Measurements from ENCODE around the gene FBXW8.
A peak's percentile ranks its signal among the peaks of the same experiment; 100 is the strongest.

FBXW8 gene

DNA sequence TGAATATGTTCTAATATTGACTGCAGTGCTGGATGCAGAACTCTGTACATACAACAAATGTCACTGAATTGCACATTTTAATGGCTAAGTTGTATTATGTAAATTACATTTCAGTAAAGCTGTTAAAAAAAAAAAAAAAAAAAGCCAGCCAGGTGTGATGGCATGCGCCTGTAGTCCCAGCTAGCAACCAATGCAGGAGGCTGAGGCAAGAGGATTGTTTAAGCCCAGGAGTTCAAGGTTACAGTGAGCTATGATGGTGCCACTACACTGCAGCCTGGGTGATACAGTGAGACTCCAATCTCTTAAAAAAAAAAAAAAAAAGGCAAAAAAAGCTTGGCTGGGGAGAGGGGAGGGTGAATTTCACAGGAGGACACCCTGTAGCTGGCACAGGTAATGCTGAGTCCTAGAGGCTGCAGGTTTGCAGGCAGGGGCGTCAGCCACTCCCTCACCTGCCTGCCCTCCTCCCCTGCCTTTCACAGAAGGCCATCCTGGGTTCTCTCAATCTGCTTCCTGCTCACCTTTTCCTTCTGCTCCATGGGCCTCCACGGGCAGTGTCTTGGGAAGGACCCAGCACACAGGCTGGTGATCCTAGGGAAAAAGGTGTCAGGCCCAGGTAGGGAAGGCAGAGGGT is 147.8 kb downstream of the FBXW8 start:
- H3K9me3 Mint-ChIP-seq: no peaks in the 10 kb centered on the region
- peaks cover 21 to 27% of the 10 kb centered on the region in 2 donors for H3K4me1 Mint-ChIP-seq (ENCODE audit: low read depth in 2 of 2)
- no peak for DNase-seq
- no peak overlapping the region for H3K27ac Mint-ChIP-seq
- no peak overlapping the region for H3K4me3 Mint-ChIP-seq
- no peak for ATAC-seq (replicated peaks)
- peaks cover 10% of the 10 kb centered on the region for H3K36me3 Mint-ChIP-seq (ENCODE audit: insufficient read depth)
- no peaks in the 10 kb centered on the region for H3K27me3 Mint-ChIP-seq

DNA sequence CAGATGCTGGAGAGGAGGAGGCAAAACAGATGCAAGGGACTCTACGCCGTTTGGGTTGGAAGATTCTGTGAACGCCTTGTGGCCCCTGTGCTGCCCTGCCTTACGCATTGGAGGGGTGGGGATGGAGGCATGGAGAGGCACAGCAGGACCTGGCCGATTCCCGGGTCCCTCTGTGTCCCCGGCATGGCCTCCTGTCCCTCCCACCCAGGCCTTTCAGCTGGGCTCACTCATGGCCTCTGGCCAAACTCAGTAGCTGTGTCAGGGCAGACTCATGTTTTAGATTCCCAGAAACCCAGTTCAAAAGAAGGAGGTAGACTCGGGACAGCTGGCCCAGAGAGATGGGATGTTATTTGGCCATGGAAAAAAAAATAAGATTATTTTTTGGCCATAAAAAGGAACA is 148.4 kb downstream of the FBXW8 start:
- Mint-ChIP-seq H3K9me3 (no peaks in the 10 kb centered on the region), H3K27ac (peak overlapping the region in 1 of 2 donors; percentile 49), H3K27me3 (no peaks in the 10 kb centered on the region), H3K4me3 (no peak overlapping the region), H3K4me1 (ENCODE audit: low read depth in 2 of 2) (peaks cover 22 to 33% of the 10 kb centered on the region in 2 donors), H3K36me3 (ENCODE audit: insufficient read depth) (peaks cover 13% of the 10 kb centered on the region)
- DNase-seq: no peak
- ATAC-seq (replicated peaks): no peak

DNA sequence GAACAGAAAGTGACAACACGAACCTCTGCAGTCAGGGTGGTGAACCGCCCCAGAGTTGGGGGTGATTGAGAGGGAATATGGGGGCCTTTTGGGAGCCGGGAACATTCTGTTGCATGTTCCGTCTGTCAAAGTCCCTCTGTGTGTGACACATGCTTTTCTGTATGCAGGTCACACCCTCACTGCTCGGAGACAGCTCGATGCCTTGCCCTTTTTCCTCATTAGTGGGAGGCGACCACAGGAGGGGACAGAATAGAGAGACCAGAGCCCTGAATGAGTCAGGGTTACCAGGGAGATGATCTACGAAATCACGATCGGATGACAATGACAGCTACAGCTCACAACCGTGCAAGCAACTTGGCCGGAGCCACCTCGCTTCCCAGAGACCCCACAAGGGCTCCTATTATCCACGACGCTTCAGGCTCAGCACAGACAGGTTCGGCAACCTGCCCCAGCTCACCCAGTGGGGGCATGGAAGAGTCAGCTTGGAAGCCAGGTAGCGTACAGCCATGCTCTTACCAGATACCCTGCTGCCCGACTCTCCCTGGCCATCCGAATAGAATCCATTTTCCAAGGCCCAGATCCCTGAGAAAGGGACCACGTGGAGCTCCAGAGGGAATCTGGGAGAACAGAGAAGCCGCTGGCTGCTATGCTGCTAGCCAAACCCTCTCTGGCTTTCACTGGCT is 149.6 kb downstream of the FBXW8 start:
- Mint-ChIP-seq H3K27me3 (no peaks in the 10 kb centered on the region), H3K4me3 (no peak overlapping the region), H3K27ac (peak overlapping the region; percentile 41 to 49), H3K9me3 (no peaks in the 10 kb centered on the region), H3K36me3 (ENCODE audit: insufficient read depth) (peaks cover 19% of the 10 kb centered on the region), H3K4me1 (ENCODE audit: low read depth in 2 of 2) (peaks cover 34 to 42% of the 10 kb centered on the region in 2 donors)
- ATAC-seq (replicated peaks) (no peak), DNase-seq (no peak)

DNA sequence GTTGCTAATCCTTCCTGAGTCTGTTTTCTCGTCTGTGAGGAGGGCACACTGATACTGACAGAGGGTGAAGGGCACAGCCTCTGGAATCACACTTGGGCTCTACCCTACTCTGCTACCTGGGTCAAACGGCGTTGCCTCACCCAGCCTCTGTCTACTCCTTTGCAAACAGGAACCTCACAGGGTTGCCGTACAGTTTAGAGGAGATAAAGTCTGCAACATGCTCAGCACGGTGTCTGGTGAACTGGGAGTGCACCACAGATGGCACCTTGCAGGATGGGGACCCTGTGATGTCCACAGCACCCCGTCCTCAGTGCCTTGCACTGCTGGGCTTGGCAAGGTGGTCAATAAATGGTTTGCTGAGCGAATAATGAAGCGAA is 150.2 kb downstream of the FBXW8 start:
- peaks cover 20% of the 10 kb centered on the region for H3K36me3 Mint-ChIP-seq (ENCODE audit: insufficient read depth)
- no peak overlapping the region for H3K4me3 Mint-ChIP-seq
- DNase-seq (no peak), ATAC-seq (replicated peaks) (no peak)
- no peaks in the 10 kb centered on the region for H3K9me3 Mint-ChIP-seq
- no peaks in the 10 kb centered on the region for H3K27me3 Mint-ChIP-seq
- H3K4me1 Mint-ChIP-seq (ENCODE audit: low read depth in 2 of 2): peaks cover 34 to 42% of the 10 kb centered on the region in 2 donors
- peak overlapping the region in 1 of 2 donors; percentile 41 for H3K27ac Mint-ChIP-seq

DNA sequence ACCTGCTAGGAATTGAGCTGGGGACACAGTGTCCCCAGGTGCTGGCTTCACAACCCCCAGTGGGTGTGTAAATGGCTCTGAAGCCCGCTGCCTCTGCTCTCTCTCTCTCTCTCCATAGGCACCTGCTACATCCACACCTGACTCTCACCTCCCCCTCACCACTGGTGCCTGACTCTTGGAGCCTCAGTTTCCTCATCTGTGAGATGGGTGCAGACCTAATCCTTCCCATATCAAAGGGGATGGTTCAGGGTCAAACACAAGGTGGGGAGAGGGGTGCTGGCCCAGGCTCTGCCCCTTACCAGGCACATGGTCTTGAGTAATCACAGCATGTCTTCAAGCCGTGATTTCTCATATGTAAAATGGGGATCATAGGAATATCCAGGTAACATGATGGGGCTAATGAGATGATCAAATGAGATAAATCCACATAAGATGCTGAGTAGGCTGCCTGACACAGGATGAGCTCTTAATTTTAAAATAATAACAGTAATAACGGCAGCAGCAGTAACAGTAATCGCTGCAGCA is 150.9 kb downstream of the FBXW8 start:
- peak overlapping the region; percentile 41 to 94 for H3K27ac Mint-ChIP-seq
- no peak for ATAC-seq (replicated peaks)
- H3K9me3 Mint-ChIP-seq: no peaks in the 10 kb centered on the region
- H3K4me1 Mint-ChIP-seq (ENCODE audit: low read depth in 2 of 2): peaks cover 34 to 42% of the 10 kb centered on the region in 2 donors
- peaks cover 20% of the 10 kb centered on the region for H3K36me3 Mint-ChIP-seq (ENCODE audit: insufficient read depth)
- DNase-seq: no peak
- H3K27me3 Mint-ChIP-seq: no peaks in the 10 kb centered on the region
- H3K4me3 Mint-ChIP-seq: no peak overlapping the region

DNA sequence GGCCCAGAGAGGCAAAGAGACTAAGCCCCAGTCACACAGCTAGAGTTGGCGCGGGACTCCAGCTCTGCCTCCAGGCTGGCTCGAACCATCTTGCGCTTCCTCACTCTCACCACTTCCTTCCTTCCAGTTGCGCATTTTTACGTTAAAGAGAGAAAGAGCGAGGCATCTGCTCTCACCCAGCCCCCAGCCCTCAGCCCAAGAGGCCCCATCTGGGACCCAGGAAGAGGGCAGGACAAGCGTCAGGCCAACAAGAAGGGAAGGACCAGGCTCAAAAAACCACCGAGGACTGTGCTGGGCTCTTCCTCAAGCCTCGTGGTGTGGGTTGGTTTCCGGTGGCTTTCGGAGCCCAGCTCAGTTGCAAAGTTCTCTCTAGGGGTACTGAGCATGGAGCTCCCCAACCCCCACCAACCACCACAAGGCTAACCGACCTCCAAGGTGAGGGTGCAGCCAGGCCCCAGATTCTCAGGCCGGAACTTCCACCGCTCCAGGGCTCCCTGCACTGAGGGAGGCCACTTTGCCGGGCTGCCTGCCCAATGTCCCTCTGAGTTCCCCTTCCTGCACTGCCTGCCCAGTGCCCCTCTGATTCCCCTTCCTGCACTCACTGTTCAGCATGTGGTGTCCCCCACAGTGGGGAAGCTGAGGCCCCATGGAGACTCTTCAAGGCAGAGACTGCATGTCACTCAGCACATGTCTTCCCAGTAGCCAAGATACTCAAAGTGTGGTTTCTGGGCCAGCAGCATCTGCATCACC is 152.6 kb downstream of the FBXW8 start:
- DNase-seq: peak; percentile 34 to 41 (median 36)
- Mint-ChIP-seq H3K9me3 (no peaks in the 10 kb centered on the region), H3K4me1 (ENCODE audit: low read depth in 2 of 2) (peaks cover 34 to 42% of the 10 kb centered on the region in 2 donors)

DNA sequence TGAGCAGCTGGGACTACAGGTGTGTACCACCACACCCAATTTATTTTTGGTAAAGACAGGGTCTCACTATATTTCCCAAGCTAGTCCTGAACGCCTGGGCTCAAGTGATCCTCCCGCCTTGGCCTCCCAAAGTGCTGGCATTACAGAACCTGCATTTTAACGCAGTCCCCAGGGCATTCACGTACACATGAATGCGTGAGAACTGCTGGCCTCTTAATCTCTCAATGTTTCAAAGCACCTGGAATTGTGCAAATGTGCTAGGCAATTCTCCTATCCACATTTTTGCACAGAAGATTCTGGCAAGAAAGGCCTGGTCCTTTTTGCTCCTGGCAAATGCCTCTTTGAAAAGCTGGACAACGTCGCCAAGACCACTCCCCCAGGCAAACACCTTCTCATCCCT is 153.3 kb downstream of the FBXW8 start:
- Mint-ChIP-seq H3K4me3 (peak overlapping the region; percentile 81 to 84), H3K36me3 (ENCODE audit: insufficient read depth) (peaks cover 20% of the 10 kb centered on the region), H3K27me3 (no peaks in the 10 kb centered on the region), H3K4me1 (ENCODE audit: low read depth in 2 of 2) (peaks cover 34 to 40% of the 10 kb centered on the region in 2 donors), H3K9me3 (no peaks in the 10 kb centered on the region), H3K27ac (peak overlapping the region; percentile 88 to 94)
- ATAC-seq (replicated peaks): no peak
- no peak for DNase-seq

More for the DNA sequence above, 152.6 kb downstream of the FBXW8 start:
- Mint-ChIP-seq H3K36me3 (ENCODE audit: insufficient read depth) (peaks cover 20% of the 10 kb centered on the region), H3K27me3 (no peaks in the 10 kb centered on the region), H3K4me3 (peak overlapping the region; percentile 81 to 84), H3K27ac (peak overlapping the region; percentile 88 to 94)
- peak; percentile 80 for ATAC-seq (replicated peaks)

DNA sequence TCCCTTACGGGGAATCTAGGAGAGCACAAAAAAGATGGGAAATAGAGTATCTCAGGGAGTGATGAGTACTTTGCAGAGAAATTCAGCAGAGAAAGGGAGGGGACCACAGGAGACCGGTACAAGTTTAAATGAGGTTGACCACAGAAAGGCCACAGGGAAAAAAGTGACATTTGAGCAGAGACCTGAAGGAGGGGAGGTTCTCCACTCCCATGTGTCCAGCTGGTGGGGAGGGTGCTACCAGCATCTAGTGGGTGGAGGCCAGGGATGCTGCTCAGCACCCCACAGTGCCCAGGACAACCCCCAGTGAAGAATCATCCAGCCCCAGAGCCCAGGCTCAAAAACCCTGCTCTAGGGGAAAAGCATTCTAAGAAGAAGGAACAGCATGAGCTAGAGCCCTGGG is 153.8 kb downstream of the FBXW8 start:
- Mint-ChIP-seq H3K9me3 (no peaks in the 10 kb centered on the region), H3K27ac (peak overlapping the region; percentile 88 to 94), H3K36me3 (ENCODE audit: insufficient read depth) (peaks cover 20% of the 10 kb centered on the region), H3K27me3 (no peaks in the 10 kb centered on the region), H3K4me3 (peak overlapping the region; percentile 81 to 84), H3K4me1 (ENCODE audit: low read depth in 2 of 2) (peaks cover 34 to 38% of the 10 kb centered on the region in 2 donors)
- ATAC-seq (replicated peaks) (no peak), DNase-seq (no peak)

DNA sequence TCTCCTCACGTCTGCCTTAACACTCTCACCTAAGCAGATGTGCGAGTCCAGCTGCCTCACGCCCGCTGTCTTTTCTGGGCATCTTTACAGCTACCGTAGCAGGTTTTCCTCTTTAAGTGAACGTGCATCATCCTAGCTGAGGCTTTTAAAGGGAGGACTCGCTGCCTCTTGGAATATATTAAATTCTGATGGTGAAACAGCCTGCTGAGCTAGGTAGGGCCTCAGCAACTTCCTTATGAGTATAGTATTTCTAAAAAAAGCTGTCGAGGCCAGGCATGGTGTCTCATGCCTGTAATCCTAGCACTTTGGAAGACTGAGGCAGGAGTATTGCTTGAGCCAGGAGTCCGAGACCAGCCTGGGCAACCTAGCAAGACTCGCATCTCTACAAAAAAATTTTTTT is 156.3 kb downstream of the FBXW8 start:
- Mint-ChIP-seq H3K9me3 (no peaks in the 10 kb centered on the region), H3K4me1 (ENCODE audit: low read depth in 2 of 2) (peaks cover 30 to 35% of the 10 kb centered on the region in 2 donors), H3K27me3 (no peaks in the 10 kb centered on the region), H3K4me3 (no peak overlapping the region), H3K27ac (no peak overlapping the region), H3K36me3 (ENCODE audit: insufficient read depth) (peaks cover 20% of the 10 kb centered on the region)
- ATAC-seq (replicated peaks) (no peak), DNase-seq (no peak)

DNA sequence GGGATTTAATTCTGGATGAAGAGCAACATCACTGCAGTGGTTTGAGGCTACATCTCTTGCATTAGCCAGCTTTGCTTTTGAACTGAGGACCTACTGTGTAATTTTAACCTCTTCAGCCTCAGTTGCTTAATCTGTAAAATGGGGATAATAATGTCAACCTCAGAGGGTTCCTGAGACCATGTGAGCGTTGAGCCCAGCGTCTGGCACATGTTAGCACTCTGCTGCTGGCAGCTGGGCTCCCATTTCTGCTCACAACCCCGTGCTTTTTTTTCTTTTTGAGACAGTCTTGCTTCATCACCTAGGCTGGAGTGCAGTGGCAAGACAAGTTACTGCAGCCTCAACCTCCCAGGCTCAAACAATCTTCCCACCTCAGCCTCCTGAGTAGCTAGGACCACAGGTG is 156.9 kb downstream of the FBXW8 start:
- H3K9me3 Mint-ChIP-seq: no peaks in the 10 kb centered on the region
- peaks cover 28 to 33% of the 10 kb centered on the region in 2 donors for H3K4me1 Mint-ChIP-seq (ENCODE audit: low read depth in 2 of 2)
- no peak overlapping the region for H3K27ac Mint-ChIP-seq
- no peaks in the 10 kb centered on the region for H3K27me3 Mint-ChIP-seq
- no peak overlapping the region for H3K4me3 Mint-ChIP-seq
- no peak for DNase-seq
- ATAC-seq (replicated peaks): no peak
- peaks cover 19% of the 10 kb centered on the region for H3K36me3 Mint-ChIP-seq (ENCODE audit: insufficient read depth)

DNA sequence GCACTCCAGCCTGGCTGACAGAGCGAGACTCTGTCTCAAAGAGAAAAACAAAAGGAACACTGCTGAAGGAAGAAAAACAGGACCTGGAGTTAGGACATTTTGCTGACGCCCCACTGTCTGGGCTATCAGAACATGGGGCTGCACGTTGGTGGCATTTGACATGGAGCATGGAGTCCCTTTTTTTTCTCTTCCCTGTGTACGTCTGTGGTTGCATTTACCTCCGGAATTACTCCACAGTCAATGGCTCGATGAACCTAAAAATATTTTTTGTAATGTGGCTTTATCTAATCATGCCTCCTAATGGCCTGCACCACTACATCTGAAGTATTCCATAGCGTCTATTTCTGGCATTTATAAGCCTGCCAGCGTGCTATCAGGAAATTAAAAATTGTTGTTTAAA is 157.7 kb downstream of the FBXW8 start:
- H3K27me3 Mint-ChIP-seq: no peaks in the 10 kb centered on the region
- DNase-seq: no peak
- no peak overlapping the region for H3K4me3 Mint-ChIP-seq
- H3K27ac Mint-ChIP-seq: peak overlapping the region in 1 of 2 donors; percentile 46
- peaks cover 11% of the 10 kb centered on the region for H3K36me3 Mint-ChIP-seq (ENCODE audit: insufficient read depth)
- no peaks in the 10 kb centered on the region for H3K9me3 Mint-ChIP-seq
- ATAC-seq (replicated peaks): no peak
- H3K4me1 Mint-ChIP-seq (ENCODE audit: low read depth in 2 of 2): peaks cover 19 to 25% of the 10 kb centered on the region in 2 donors

DNA sequence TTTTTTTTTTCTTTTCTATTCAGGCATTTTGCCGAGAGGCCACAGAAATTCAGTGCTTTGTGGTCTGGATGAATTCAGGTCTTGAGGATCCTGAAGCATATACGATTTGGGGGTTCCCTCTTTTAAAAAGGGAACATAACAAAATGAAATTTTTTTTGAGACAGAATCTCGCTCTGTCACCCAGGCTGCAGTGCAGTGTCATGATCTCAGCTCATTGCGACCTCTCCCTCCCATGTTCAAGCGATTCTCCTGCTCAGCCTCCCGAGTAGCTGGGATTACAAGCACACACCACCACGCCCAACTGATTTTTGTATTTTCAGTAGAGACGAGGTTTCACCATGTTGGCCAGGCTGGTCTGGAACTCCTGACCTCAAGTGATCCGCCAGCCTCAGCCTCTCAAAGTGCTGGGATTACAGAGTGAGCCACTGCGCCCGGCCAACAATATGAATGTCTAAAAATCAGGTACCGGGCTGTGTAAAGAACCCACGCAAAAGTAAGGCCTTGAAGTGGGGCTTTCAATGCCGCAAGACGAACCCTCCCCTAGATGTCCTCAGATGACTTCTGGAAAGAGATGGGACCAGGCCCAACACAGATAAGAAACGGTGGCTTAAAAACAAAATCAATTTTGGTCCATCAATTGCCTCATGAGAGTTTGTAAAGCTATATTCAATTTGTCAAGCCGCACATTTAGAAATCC is 158.5 kb downstream of the FBXW8 start:
- ATAC-seq (replicated peaks): no peak
- H3K9me3 Mint-ChIP-seq: no peaks in the 10 kb centered on the region
- DNase-seq: no peak
- H3K36me3 Mint-ChIP-seq (ENCODE audit: insufficient read depth): peaks cover 6% of the 10 kb centered on the region
- peaks cover 12 to 17% of the 10 kb centered on the region in 2 donors for H3K4me1 Mint-ChIP-seq (ENCODE audit: low read depth in 2 of 2)
- no peak overlapping the region for H3K4me3 Mint-ChIP-seq
- H3K27me3 Mint-ChIP-seq: no peaks in the 10 kb centered on the region
- H3K27ac Mint-ChIP-seq: no peak overlapping the region
